Measurements from ENCODE around the gene SUCLG1.
"Not testable (repeated sequence)": the region's sequence is repeated elsewhere in the genome, so short reads cannot be mapped to it uniquely, and the experiment has no call there.

SUCLG1 gene

GRCh38 chr2:84417453-84418145 is 41.5 kb downstream of the SUCLG1 start:
- no peak for DNase-seq

GRCh38 chr2:84409531-84409930 is 49.5 kb downstream of the SUCLG1 start:
- DNase-seq: no peak

- DNase-seq: not testable (repeated sequence)
Observed at GRCh38 chr2:84402111-84402510, 57.0 kb downstream of the SUCLG1 start.

- not testable (repeated sequence) for DNase-seq
Observed at GRCh38 chr2:84399839-84400238, 59.2 kb downstream of the SUCLG1 start.

- no peak for DNase-seq
Observed at GRCh38 chr2:84395820-84396219, 63.3 kb downstream of the SUCLG1 start.

- no peak for DNase-seq
Observed at GRCh38 chr2:84394628-84395027, 64.5 kb downstream of the SUCLG1 start.

GRCh38 chr2:84393829-84394228 is 65.3 kb downstream of the SUCLG1 start:
- no peak for DNase-seq

- DNase-seq: no peak
Observed at GRCh38 chr2:84389794-84390193, 69.3 kb downstream of the SUCLG1 start.

GRCh38 chr2:84388921-84389490 is 70.1 kb downstream of the SUCLG1 start:
- no peak for DNase-seq

- DNase-seq: no peak
Observed at GRCh38 chr2:84388133-84388532, 70.9 kb downstream of the SUCLG1 start.

GRCh38 chr2:84386336-84387040 is 72.6 kb downstream of the SUCLG1 start:
- no peak for DNase-seq

- no peak for DNase-seq
Observed at GRCh38 chr2:84383271-84383670, 75.8 kb downstream of the SUCLG1 start.

- DNase-seq: no peak
Observed at GRCh38 chr2:84380875-84381274, 78.2 kb downstream of the SUCLG1 start.

GRCh38 chr2:84378960-84379359 is 80.1 kb downstream of the SUCLG1 start:
- no peak for DNase-seq

- DNase-seq: no peak
Observed at GRCh38 chr2:84375020-84375419, 84.1 kb downstream of the SUCLG1 start.

GRCh38 chr2:84373866-84374265 is 85.2 kb downstream of the SUCLG1 start:
- DNase-seq: no peak
